ENCODE data around the gene LYZL2.
"Not testable (repeated sequence)": the region's sequence is repeated elsewhere in the genome, so short reads cannot be mapped to it uniquely, and the experiment has no call there.

LYZL2 gene

GRCh38 chr10:30629653-30630052 is at the start of gene LYZL2:
LYZL2 (minus strand) TSS chr10:30629753; CDS start chr10:30626915, 2,838 bp downstream.
- TF ChIP-seq CTCF (IDR thresholded peaks at IDR 0.05; ENCODE audit: low read length, missing control alignments), result no peak
- no peak within 1 kb of the TSS for H3K4me3 ChIP-seq (replicated peaks; ENCODE audit: low read depth, low read length)
- DNase-seq (ENCODE audit: low read depth), result no peak

GRCh38 chr10:30677616-30678015 is 48.1 kb upstream of the LYZL2 start:
- DNase-seq (ENCODE audit: low read depth); H3K4me3 ChIP-seq (replicated peaks; ENCODE audit: low read depth, low read length): not testable (repeated sequence)

- H3K4me3 ChIP-seq (replicated peaks; ENCODE audit: low read depth, low read length); DNase-seq (ENCODE audit: low read depth): not testable (repeated sequence)
These were observed 47.6 kb upstream of the LYZL2 start for GRCh38 chr10:30677146-30677545.

- H3K4me3 ChIP-seq (replicated peaks; ENCODE audit: low read depth, low read length), result no peak overlapping the region
- TF ChIP-seq CTCF (IDR thresholded peaks at IDR 0.05; ENCODE audit: low read length, missing control alignments), result no peak
- DNase-seq (ENCODE audit: low read depth), result no peak
These were observed 46.5 kb upstream of the LYZL2 start for GRCh38 chr10:30675791-30676718.

- no peak for TF ChIP-seq CTCF (IDR thresholded peaks at IDR 0.05; ENCODE audit: low read length, missing control alignments)
- no peak for DNase-seq (ENCODE audit: low read depth)
- no peak overlapping the region for H3K4me3 ChIP-seq (replicated peaks; ENCODE audit: low read depth, low read length)
These were observed 45.2 kb upstream of the LYZL2 start for GRCh38 chr10:30674796-30675195.

- H3K4me3 ChIP-seq (replicated peaks; ENCODE audit: low read depth, low read length); DNase-seq (ENCODE audit: low read depth): not testable (repeated sequence)
These were observed 43.7 kb upstream of the LYZL2 start for GRCh38 chr10:30673262-30673661.

GRCh38 chr10:30672338-30672737 is 42.8 kb upstream of the LYZL2 start:
- not testable (repeated sequence) for H3K4me3 ChIP-seq (replicated peaks; ENCODE audit: low read depth, low read length); DNase-seq (ENCODE audit: low read depth)

GRCh38 chr10:30671026-30671616 is 41.6 kb upstream of the LYZL2 start:
- peak; percentile 88 for DNase-seq (ENCODE audit: low read depth)
- peak; percentile 78 for TF ChIP-seq CTCF (IDR thresholded peaks at IDR 0.05; ENCODE audit: low read length, missing control alignments)
- peak overlapping the region; percentile 33 for H3K4me3 ChIP-seq (replicated peaks; ENCODE audit: low read depth, low read length)

GRCh38 chr10:30667982-30668381 is 38.4 kb upstream of the LYZL2 start:
- DNase-seq (ENCODE audit: low read depth); H3K4me3 ChIP-seq (replicated peaks; ENCODE audit: low read depth, low read length): not testable (repeated sequence)

GRCh38 chr10:30663403-30663802 is 33.9 kb upstream of the LYZL2 start:
- DNase-seq (ENCODE audit: low read depth); H3K4me3 ChIP-seq (replicated peaks; ENCODE audit: low read depth, low read length): not testable (repeated sequence)

Measured in fibroblast of pulmonary artery (primary cell).